ENCODE results near the gene RPRD1B.

RPRD1B gene

GRCh38 chr20:38110525-38111178 is 77.1 kb downstream of the RPRD1B start:
- Histone ChIP-seq H3K27ac (ENCODE audit: low read depth, low read length, poor library complexity, severe bottlenecking) (no peak overlapping the region), H3K9me3 (ENCODE audit: low read length) (no peaks in the 10 kb centered on the region)

DNA sequence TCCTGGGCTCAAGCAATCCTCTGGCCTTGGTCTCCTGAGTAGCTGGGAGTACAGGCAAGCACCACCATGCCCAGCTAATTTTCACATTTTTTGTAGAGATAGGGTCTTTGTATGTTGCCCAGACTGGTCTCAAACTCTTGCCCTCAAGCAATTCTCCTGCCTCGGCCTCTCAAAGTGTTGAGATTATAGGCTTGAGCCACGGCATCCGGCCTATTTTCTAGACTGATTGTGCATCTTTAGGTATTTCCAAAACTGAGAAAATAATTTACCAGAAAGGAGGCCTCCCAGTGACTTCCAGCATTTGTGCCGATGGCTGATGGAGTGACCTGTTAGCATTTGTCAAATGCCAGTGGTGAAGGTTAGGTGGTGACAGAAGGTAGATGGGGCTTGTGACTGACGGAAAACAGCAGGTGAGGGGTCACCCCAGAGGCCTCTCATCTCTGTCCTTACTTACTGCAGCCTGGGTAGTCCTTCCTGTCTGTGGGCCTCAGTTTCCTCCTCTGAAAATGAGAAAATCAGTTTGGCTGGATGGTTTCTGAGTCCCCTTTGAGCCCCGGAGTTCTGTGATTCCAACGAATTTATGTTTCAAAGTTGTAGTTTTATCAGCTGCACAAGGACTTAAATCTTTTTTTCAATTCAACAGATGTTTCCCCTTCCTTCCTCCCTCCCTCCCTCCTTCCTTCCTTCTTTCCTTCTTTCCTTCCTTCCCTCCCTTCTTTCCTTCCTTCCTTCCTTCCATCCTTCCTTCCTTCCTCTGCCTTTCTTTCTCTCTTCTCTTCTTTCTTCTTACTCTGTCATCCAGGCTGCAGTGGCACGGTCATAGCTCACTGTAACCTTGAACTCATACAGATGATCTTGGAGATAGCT is 78.1 kb downstream of the RPRD1B start:
- H2AFZ ChIP-seq (ENCODE audit: low read length), result no peak overlapping the region
- H3K4me1 ChIP-seq (ENCODE audit: insufficient read depth, low read length, severe bottlenecking), result no peaks in the 10 kb centered on the region
- no peak overlapping the region for H3K27ac ChIP-seq (ENCODE audit: low read depth, low read length, poor library complexity, severe bottlenecking)
- no peaks in the 10 kb centered on the region for H3K9me2 ChIP-seq (ENCODE audit: low read depth, low read length)
- no peak overlapping the region for H3K4me2 ChIP-seq (ENCODE audit: low read length)
- no peaks in the 10 kb centered on the region for H3K9me3 ChIP-seq (ENCODE audit: low read length)
- H3K27me3 ChIP-seq (ENCODE audit: insufficient read depth, low read length), result no peaks in the 10 kb centered on the region
- no peaks in the 10 kb centered on the region for H3K79me2 ChIP-seq (ENCODE audit: insufficient read depth, low read length)
- H4K20me1 ChIP-seq (ENCODE audit: insufficient read depth, low read length), result no peaks in the 10 kb centered on the region
- TF ChIP-seq EZH2 (IDR thresholded peaks at IDR 0.05; ENCODE audit: borderline replicate concordance, low read length) (no peak), CTCF (IDR thresholded peaks at IDR 0.05; ENCODE audit: low read length) (no peak)
- H3K9ac ChIP-seq (ENCODE audit: low read length), result no peak overlapping the region
- no peaks in the 10 kb centered on the region for H3K36me3 ChIP-seq (ENCODE audit: insufficient read depth, low read length)
- H3F3A ChIP-seq (ENCODE audit: insufficient read depth, low read length), result no peaks in the 10 kb centered on the region
- no peak overlapping the region for H3K4me3 ChIP-seq (ENCODE audit: low read depth, low read length, poor library complexity, severe bottlenecking)

More at GRCh38 chr20:38110525-38111178, 77.1 kb downstream of the RPRD1B start:
- no peaks in the 10 kb centered on the region for H4K20me1 ChIP-seq (ENCODE audit: insufficient read depth, low read length)
- H3K9ac ChIP-seq (ENCODE audit: low read length), result no peak overlapping the region
- no peaks in the 10 kb centered on the region for H3K9me2 ChIP-seq (ENCODE audit: low read depth, low read length)
- H3K27me3 ChIP-seq (ENCODE audit: insufficient read depth, low read length), result no peaks in the 10 kb centered on the region
- no peaks in the 10 kb centered on the region for H3K79me2 ChIP-seq (ENCODE audit: insufficient read depth, low read length)
- TF ChIP-seq EZH2 (IDR thresholded peaks at IDR 0.05; ENCODE audit: borderline replicate concordance, low read length) (no peak), CTCF (IDR thresholded peaks at IDR 0.05; ENCODE audit: low read length) (no peak)
- H3K36me3 ChIP-seq (ENCODE audit: insufficient read depth, low read length), result no peaks in the 10 kb centered on the region
- H3F3A ChIP-seq (ENCODE audit: insufficient read depth, low read length), result no peaks in the 10 kb centered on the region
- no peak overlapping the region for H3K4me2 ChIP-seq (ENCODE audit: low read length)
- no peak overlapping the region for H2AFZ ChIP-seq (ENCODE audit: low read length)
- H3K4me3 ChIP-seq (ENCODE audit: low read depth, low read length, poor library complexity, severe bottlenecking), result no peak overlapping the region
- no peaks in the 10 kb centered on the region for H3K4me1 ChIP-seq (ENCODE audit: insufficient read depth, low read length, severe bottlenecking)

DNA sequence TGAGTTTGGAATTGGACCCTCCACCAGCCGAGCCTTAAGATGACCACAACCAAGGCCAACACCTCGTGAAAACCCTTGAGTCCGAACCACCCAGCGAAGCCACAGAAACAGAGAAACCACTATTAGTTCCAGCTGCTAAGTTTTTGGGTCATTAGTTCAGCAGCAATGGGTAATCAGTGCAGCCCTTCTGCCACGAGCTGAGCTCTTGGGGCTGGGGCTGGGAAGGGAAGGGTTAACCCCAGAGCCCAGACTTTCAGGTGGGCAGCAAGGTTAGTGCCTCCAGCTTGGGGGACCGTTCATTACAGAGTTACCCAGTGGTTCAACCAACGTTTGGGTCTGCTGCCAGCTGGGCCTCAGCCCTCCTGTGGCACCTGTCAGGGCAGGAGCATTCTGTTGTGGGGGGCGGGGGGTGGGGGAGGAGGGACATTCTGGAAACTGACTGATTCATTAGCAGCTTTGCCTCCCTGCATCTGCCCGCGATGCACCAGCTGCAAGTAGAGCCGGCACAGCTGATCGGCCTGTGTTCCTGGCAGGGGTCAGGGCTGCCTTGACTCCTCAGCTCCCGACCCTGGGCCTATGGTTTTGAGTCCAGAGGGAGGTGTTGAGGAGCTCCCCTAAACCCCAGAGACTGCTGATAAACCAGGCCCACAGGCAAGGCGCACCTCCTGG is 78.8 kb downstream of the RPRD1B start:
- Histone ChIP-seq H3K4me3 (ENCODE audit: low read depth, low read length, poor library complexity, severe bottlenecking) (no peak overlapping the region), H2AFZ (ENCODE audit: low read length) (no peak overlapping the region), H3K9me2 (ENCODE audit: low read depth, low read length) (no peaks in the 10 kb centered on the region), H3F3A (ENCODE audit: insufficient read depth, low read length) (no peaks in the 10 kb centered on the region), H3K9me3 (ENCODE audit: low read length) (no peaks in the 10 kb centered on the region), H3K4me1 (ENCODE audit: insufficient read depth, low read length, severe bottlenecking) (no peaks in the 10 kb centered on the region), H3K79me2 (ENCODE audit: insufficient read depth, low read length) (no peaks in the 10 kb centered on the region), H4K20me1 (ENCODE audit: insufficient read depth, low read length) (no peaks in the 10 kb centered on the region), H3K27me3 (ENCODE audit: insufficient read depth, low read length) (no peaks in the 10 kb centered on the region), H3K36me3 (ENCODE audit: insufficient read depth, low read length) (no peaks in the 10 kb centered on the region), H3K27ac (ENCODE audit: low read depth, low read length, poor library complexity, severe bottlenecking) (no peak overlapping the region), H3K4me2 (ENCODE audit: low read length) (no peak overlapping the region), H3K9ac (ENCODE audit: low read length) (no peak overlapping the region)
- TF ChIP-seq EZH2 (IDR thresholded peaks at IDR 0.05; ENCODE audit: borderline replicate concordance, low read length) (no peak), CTCF (IDR thresholded peaks at IDR 0.05; ENCODE audit: low read length) (no peak)

Data from OCI-LY1 (cell line).